ENCODE results near the gene PAQR6.

PAQR6 gene

GRCh38 chr1:156281281-156281680 is 33.4 kb upstream of the PAQR6 start:
- peaks cover 49% of the 10 kb centered on the region for H3K36me3 ChIP-seq (ENCODE audit: low read depth)
- H3K9me3 ChIP-seq (ENCODE audit: severe bottlenecking), result no peaks in the 10 kb centered on the region
- no peak for DNase-seq (ENCODE audit: low spot score)
- ATAC-seq (ENCODE audit: low read depth), result no peak
- no peak for TF ChIP-seq CTCF (IDR thresholded peaks at IDR 0.05; ENCODE audit: poor library complexity, severe bottlenecking)
- H3K27me3 ChIP-seq (ENCODE audit: insufficient read depth, poor library complexity, severe bottlenecking), result no peaks in the 10 kb centered on the region
- peak overlapping the region; percentile 85 for H3K4me3 ChIP-seq (ENCODE audit: severe bottlenecking)
- H3K4me1 ChIP-seq (ENCODE audit: insufficient read depth, poor library complexity, severe bottlenecking), result peaks cover 14% of the 10 kb centered on the region
- H3K27ac ChIP-seq (ENCODE audit: poor library complexity, severe bottlenecking), result peak overlapping the region; percentile 65

- Histone ChIP-seq H3K27me3 (ENCODE audit: insufficient read depth, poor library complexity, severe bottlenecking) (no peaks in the 10 kb centered on the region), H3K9me3 (ENCODE audit: severe bottlenecking) (no peaks in the 10 kb centered on the region), H3K4me1 (ENCODE audit: insufficient read depth, poor library complexity, severe bottlenecking) (peaks cover 14% of the 10 kb centered on the region), H3K36me3 (ENCODE audit: low read depth) (peaks cover 57% of the 10 kb centered on the region), H3K4me3 (ENCODE audit: severe bottlenecking) (no peak overlapping the region), H3K27ac (ENCODE audit: poor library complexity, severe bottlenecking) (no peak overlapping the region)
- ATAC-seq (ENCODE audit: low read depth) (no peak), DNase-seq (ENCODE audit: low spot score) (no peak)
- TF ChIP-seq CTCF (IDR thresholded peaks at IDR 0.05; ENCODE audit: poor library complexity, severe bottlenecking), result no peak
These were observed 32.0 kb upstream of the PAQR6 start for GRCh38 chr1:156279837-156280236.

- peaks cover 9% of the 10 kb centered on the region for H3K4me1 ChIP-seq (ENCODE audit: insufficient read depth, poor library complexity, severe bottlenecking)
- peaks cover 84% of the 10 kb centered on the region for H3K36me3 ChIP-seq (ENCODE audit: low read depth)
- no peak overlapping the region for H3K27ac ChIP-seq (ENCODE audit: poor library complexity, severe bottlenecking)
- H3K27me3 ChIP-seq (ENCODE audit: insufficient read depth, poor library complexity, severe bottlenecking), result no peaks in the 10 kb centered on the region
- no peak overlapping the region for H3K4me3 ChIP-seq (ENCODE audit: severe bottlenecking)
- no peaks in the 10 kb centered on the region for H3K9me3 ChIP-seq (ENCODE audit: severe bottlenecking)
- DNase-seq (ENCODE audit: low spot score) (no peak), ATAC-seq (ENCODE audit: low read depth) (peak; percentile 64)
- TF ChIP-seq CTCF (IDR thresholded peaks at IDR 0.05; ENCODE audit: poor library complexity, severe bottlenecking), result no peak
These were observed 29.1 kb upstream of the PAQR6 start for GRCh38 chr1:156276966-156277381.

GRCh38 chr1:156276532-156276931 is 28.7 kb upstream of the PAQR6 start:
- Histone ChIP-seq H3K27me3 (ENCODE audit: insufficient read depth, poor library complexity, severe bottlenecking) (no peaks in the 10 kb centered on the region), H3K36me3 (ENCODE audit: low read depth) (peaks cover 88% of the 10 kb centered on the region), H3K27ac (ENCODE audit: poor library complexity, severe bottlenecking) (no peak overlapping the region), H3K4me1 (ENCODE audit: insufficient read depth, poor library complexity, severe bottlenecking) (peaks cover 8% of the 10 kb centered on the region), H3K9me3 (ENCODE audit: severe bottlenecking) (no peaks in the 10 kb centered on the region), H3K4me3 (ENCODE audit: severe bottlenecking) (no peak overlapping the region)
- no peak for TF ChIP-seq CTCF (IDR thresholded peaks at IDR 0.05; ENCODE audit: poor library complexity, severe bottlenecking)
- ATAC-seq (ENCODE audit: low read depth) (no peak), DNase-seq (ENCODE audit: low spot score) (no peak)

DNA sequence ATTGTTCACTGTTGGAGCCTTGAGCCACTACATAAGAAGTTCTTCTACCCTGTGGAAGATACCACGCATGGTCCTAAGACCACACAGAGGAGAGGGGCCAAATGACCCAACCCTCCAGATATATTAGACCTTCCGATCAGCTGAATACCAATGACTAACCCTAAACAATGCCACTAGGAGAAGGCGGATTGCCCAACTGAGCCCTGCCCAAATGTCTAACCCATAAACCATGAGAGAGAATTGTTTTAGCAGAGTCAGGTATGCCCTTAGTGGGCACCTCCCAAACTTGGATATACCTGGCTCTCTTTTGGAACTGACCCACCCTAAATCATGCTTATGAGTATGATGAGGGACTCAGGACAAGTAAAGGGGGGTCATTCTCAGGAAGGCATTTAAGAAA is 22.5 kb upstream of the PAQR6 start:
- Histone ChIP-seq H3K27me3 (ENCODE audit: insufficient read depth, poor library complexity, severe bottlenecking) (no peaks in the 10 kb centered on the region), H3K4me3 (ENCODE audit: severe bottlenecking) (no peak overlapping the region), H3K4me1 (ENCODE audit: insufficient read depth, poor library complexity, severe bottlenecking) (no peaks in the 10 kb centered on the region), H3K27ac (ENCODE audit: poor library complexity, severe bottlenecking) (no peak overlapping the region), H3K36me3 (ENCODE audit: low read depth) (peaks cover 91% of the 10 kb centered on the region), H3K9me3 (ENCODE audit: severe bottlenecking) (no peaks in the 10 kb centered on the region)
- DNase-seq (ENCODE audit: low spot score) (no peak), ATAC-seq (ENCODE audit: low read depth) (peak; percentile 40; the same call in 2 of the 3 replicates)
- no peak for TF ChIP-seq CTCF (IDR thresholded peaks at IDR 0.05; ENCODE audit: poor library complexity, severe bottlenecking)
